Neural crest cell (in vitro differentiated cells): ENCODE data around the gene AMOTL2. TPM values are rescaled to one million over a fixed set of nuclear protein-coding genes. Genes with fewer than 3 reads are reported as not detected.
A peak's percentile ranks its signal among the peaks of the same experiment; 100 is the strongest.

Experiments
- DNase-seq: peaks from one replicate; pipeline ENCODE4 v3.0.0; 2021; ENCODE audit warnings: low read depth, mixed read lengths, low spot score
- H3K27ac Mint-ChIP-seq: one replicate; pipeline ENCODE4 v1.8.0; 2021; ENCODE audit warnings: mild to moderate bottlenecking, mixed read lengths; ENCODE audit not compliant: unreplicated experiment
- H3K27me3 Mint-ChIP-seq: 2 replicates; pipeline ENCODE4 v1.8.0; 2021; ENCODE audit warnings: low read depth, mild to moderate bottlenecking, mixed read lengths
- H3K36me3 Mint-ChIP-seq: 2 replicates; pipeline ENCODE4 v1.8.0; 2021; ENCODE audit warnings: low read depth, mild to moderate bottlenecking, mixed read lengths
- H3K4me1 Mint-ChIP-seq: 2 replicates; pipeline ENCODE4 v1.8.0; 2021; ENCODE audit warnings: mixed read lengths
- H3K4me3 Mint-ChIP-seq: one replicate; pipeline ENCODE4 v1.8.0; 2021; ENCODE audit warnings: mild to moderate bottlenecking, mixed read lengths
- H3K9me3 Mint-ChIP-seq: 2 replicates; pipeline ENCODE4 v1.8.0; 2021; ENCODE audit warnings: mixed read lengths
- total RNA-seq: library from RNA; stranded (reverse); gene quantifications from 2 replicates; pipeline ENCODE4 v1.2.1, GENCODE V29; 2021
- TF ChIP-seq, protein P1 (sequence below): fragments of 200-600 bp; sonication (generic); conservative IDR thresholded peaks from 2 replicates; pipeline ENCODE4 v1.5.0; 2021; ENCODE audit warnings: antibody characterized with exemption, mild to moderate bottlenecking

Gene AMOTL2
- total RNA-seq, 1 donor from 2014 or later = 59.5 TPM

- Mint-ChIP-seq H3K27ac (peak overlapping the region; percentile 72), H3K36me3 (peaks cover 31% of the 10 kb centered on the region), H3K9me3 (no peaks in the 10 kb centered on the region), H3K4me1 (peaks cover 67% of the 10 kb centered on the region), H3K27me3 (no peaks in the 10 kb centered on the region), H3K4me3 (peak overlapping the region; percentile 80)
- TF ChIP-seq, protein P1, sequence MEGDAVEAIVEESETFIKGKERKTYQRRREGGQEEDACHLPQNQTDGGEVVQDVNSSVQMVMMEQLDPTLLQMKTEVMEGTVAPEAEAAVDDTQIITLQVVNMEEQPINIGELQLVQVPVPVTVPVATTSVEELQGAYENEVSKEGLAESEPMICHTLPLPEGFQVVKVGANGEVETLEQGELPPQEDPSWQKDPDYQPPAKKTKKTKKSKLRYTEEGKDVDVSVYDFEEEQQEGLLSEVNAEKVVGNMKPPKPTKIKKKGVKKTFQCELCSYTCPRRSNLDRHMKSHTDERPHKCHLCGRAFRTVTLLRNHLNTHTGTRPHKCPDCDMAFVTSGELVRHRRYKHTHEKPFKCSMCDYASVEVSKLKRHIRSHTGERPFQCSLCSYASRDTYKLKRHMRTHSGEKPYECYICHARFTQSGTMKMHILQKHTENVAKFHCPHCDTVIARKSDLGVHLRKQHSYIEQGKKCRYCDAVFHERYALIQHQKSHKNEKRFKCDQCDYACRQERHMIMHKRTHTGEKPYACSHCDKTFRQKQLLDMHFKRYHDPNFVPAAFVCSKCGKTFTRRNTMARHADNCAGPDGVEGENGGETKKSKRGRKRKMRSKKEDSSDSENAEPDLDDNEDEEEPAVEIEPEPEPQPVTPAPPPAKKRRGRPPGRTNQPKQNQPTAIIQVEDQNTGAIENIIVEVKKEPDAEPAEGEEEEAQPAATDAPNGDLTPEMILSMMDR = no peak
- no peak for DNase-seq
Measured at GRCh38 chr3:134369231-134369741, 5.0 kb downstream of the AMOTL2 start.

- TF ChIP-seq, protein P1 = no peak
- Mint-ChIP-seq H3K4me1 (peaks cover 73% of the 10 kb centered on the region), H3K36me3 (peaks cover 32% of the 10 kb centered on the region), H3K27me3 (no peaks in the 10 kb centered on the region), H3K27ac (no peak overlapping the region), H3K9me3 (no peaks in the 10 kb centered on the region), H3K4me3 (peak overlapping the region; percentile 80)
- no peak for DNase-seq
Measured at GRCh38 chr3:134368751-134369105, 5.5 kb downstream of the AMOTL2 start.

- peak overlapping the region; percentile 76 for H3K4me3 Mint-ChIP-seq
- peak overlapping the region; percentile 71 for H3K27ac Mint-ChIP-seq
- H3K36me3 Mint-ChIP-seq = peaks cover 36% of the 10 kb centered on the region
- no peaks in the 10 kb centered on the region for H3K27me3 Mint-ChIP-seq
- no peaks in the 10 kb centered on the region for H3K9me3 Mint-ChIP-seq
- TF ChIP-seq, protein P1 = no peak
- no peak for DNase-seq
- H3K4me1 Mint-ChIP-seq = peaks cover 75% of the 10 kb centered on the region
Measured at GRCh38 chr3:134367869-134368750, 6.1 kb downstream of the AMOTL2 start.

DNA sequence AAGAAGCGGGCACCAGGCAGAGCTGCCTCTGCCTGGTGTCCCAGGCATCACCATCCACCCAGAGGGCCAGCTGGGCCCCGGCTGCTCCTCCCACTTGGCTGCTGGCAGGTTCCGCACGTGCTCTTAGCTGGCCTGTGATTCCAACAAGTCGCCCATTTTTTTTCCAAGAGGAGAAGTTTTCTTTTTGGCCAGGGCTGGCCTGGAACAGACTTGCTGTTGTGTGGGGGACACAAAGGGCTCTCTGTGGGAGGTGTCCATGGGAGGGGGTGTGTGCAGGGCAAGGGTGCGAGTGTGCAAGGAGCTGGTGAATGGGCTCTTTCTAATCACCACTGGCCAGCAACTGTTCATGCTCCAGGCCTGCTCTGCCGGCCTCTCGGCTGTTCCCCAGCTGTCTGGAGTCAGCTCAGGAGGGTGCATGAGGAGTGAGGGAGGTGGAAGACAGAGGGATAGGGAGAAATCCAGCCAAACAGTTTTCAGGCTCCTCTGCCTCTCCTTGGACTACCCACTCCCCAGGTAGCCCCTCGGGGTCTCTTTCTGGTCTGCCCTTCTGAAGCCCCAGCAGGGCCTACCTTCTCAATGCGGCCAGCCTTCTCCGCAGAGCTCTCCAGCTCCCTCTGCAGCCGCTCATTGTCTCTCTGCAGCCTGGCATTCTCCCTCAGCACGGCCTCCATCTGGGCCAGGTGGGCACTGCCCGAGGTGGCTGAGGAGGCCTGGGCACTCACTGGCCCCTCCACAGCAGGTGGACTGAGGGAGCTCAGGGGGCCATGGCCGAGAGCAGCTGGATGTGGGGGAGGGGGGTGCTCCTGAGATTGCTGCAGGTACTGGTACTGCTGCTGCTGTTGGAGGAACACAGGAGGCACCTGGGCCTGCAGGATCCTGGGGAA lies 7.1 kb downstream of the AMOTL2 start:
- Mint-ChIP-seq H3K4me3 (peak overlapping the region; percentile 84), H3K9me3 (no peaks in the 10 kb centered on the region), H3K36me3 (peaks cover 38% of the 10 kb centered on the region), H3K27me3 (no peaks in the 10 kb centered on the region), H3K27ac (no peak overlapping the region), H3K4me1 (peaks cover 69% of the 10 kb centered on the region)
- DNase-seq = peak; percentile 50
- TF ChIP-seq, protein P1 = no peak

- peaks cover 61% of the 10 kb centered on the region for H3K4me1 Mint-ChIP-seq
- DNase-seq = no peak
- peaks cover 35% of the 10 kb centered on the region for H3K36me3 Mint-ChIP-seq
Measured at GRCh38 chr3:134366221-134366927, 7.9 kb downstream of the AMOTL2 start.

More at GRCh38 chr3:134366221-134366927, 7.9 kb downstream of the AMOTL2 start:
- Mint-ChIP-seq H3K9me3 (no peaks in the 10 kb centered on the region), H3K27me3 (no peaks in the 10 kb centered on the region), H3K4me3 (peak overlapping the region; percentile 84), H3K27ac (no peak overlapping the region)
- TF ChIP-seq, protein P1 = no peak
